IMR-90 (cell line): ENCODE measurements around the gene C16orf89. TPM values are rescaled to one million over a fixed set of nuclear protein-coding genes. Genes with fewer than 3 reads are reported as not detected.
"Not testable (repeated sequence)": the region's sequence is repeated elsewhere in the genome, so short reads cannot be mapped to it uniquely, and the experiment has no call there.

Source experiments
- ATAC-seq: fragments of 200-7000 bp; cut with Tn5 transposase; 2 replicates; pipeline ENCODE4 v1.9.1; 2020; ENCODE audit warnings: low read depth, mild to moderate bottlenecking, moderate library complexity
- BruUV-seq: library from RNA; stranded (reverse); fragments of 400-500 nt; replicated peaks from 2 replicates; lab custom pipeline; 2021; lab: Mats Ljungman, UMichigan
- CTCF ChIA-PET: fragments of 300-600 bp; formaldehyde crosslinking; extraction: SDS; loops from one replicate; lab custom pipeline; 2021; ENCODE audit warnings: antibody characterized with exemption; lab: Yijun Ruan, JAX
- POLR2A ChIA-PET: fragments of 300-600 bp; sonication (Branson Sonifier 250); formaldehyde crosslinking; loops from one replicate; lab custom pipeline; 2022; ENCODE audit warnings: antibody characterized with exemption; ENCODE audit not compliant: unreplicated experiment; lab: Charles Lee
- DNase-seq: peaks from one replicate; pipeline ENCODE4 v3.0.0; 2013
- H2AFZ ChIP-seq: replicated peaks from 2 replicates; pipeline ENCODE3; 2013; ENCODE audit warnings: low read length, mild to moderate bottlenecking; ENCODE audit not compliant: poor library complexity
- H2AK5ac ChIP-seq: 2 replicates; pipeline ENCODE4 v1.6.1; 2013; ENCODE audit warnings: low read depth, low read length, inconsistent platforms
- H2AK9ac ChIP-seq: replicated peaks from 2 replicates; pipeline ENCODE3; 2013; ENCODE audit warnings: mild to moderate bottlenecking, low read depth, low read length, moderate library complexity; ENCODE audit not compliant: poor library complexity
- H2BK120ac ChIP-seq: 2 replicates; pipeline ENCODE4 v1.6.1; 2013; ENCODE audit warnings: low read depth, low read length, inconsistent platforms
- H2BK15ac ChIP-seq: 3 replicates; pipeline ENCODE4 v1.6.1; 2013; ENCODE audit warnings: low read depth, low read length, inconsistent platforms
- H2BK20ac ChIP-seq: 2 replicates; pipeline ENCODE4 v1.6.1; 2013; ENCODE audit warnings: low read depth, mild to moderate bottlenecking, inconsistent platforms, low read length, moderate library complexity
- H2BK5ac ChIP-seq: 2 replicates; pipeline ENCODE4 v1.6.1; 2013; ENCODE audit warnings: mild to moderate bottlenecking, low read depth, low read length, inconsistent platforms; ENCODE audit not compliant: poor library complexity, severe bottlenecking
- H3K14ac ChIP-seq: replicated peaks from 2 replicates; pipeline ENCODE4 v1.6.1; 2013; ENCODE audit warnings: low read depth, low read length, inconsistent platforms
- H3K18ac ChIP-seq: 2 replicates; pipeline ENCODE4 v1.6.1; 2013; ENCODE audit warnings: low read depth, low read length, control low read depth
- H3K23ac ChIP-seq: 2 replicates; pipeline ENCODE4 v1.6.1; 2013; ENCODE audit warnings: low read depth, low read length, inconsistent platforms
- H3K27ac ChIP-seq: 2 replicates; pipeline ENCODE4 v1.5.1; 2013; ENCODE audit warnings: mild to moderate bottlenecking, control low read depth, low read length; ENCODE audit not compliant: insufficient read depth
- H3K27me3 ChIP-seq: 2 replicates; pipeline ENCODE4 v1.6.1; 2013; ENCODE audit warnings: low read length; ENCODE audit not compliant: control insufficient read depth, insufficient read depth
- H3K36me3 ChIP-seq: 2 replicates; pipeline ENCODE4 v1.6.1; 2013; ENCODE audit warnings: low read length, mixed read lengths; ENCODE audit not compliant: control insufficient read depth, insufficient read depth
- H3K4ac ChIP-seq: 2 replicates; pipeline ENCODE4 v1.6.1; 2013; ENCODE audit warnings: low read depth, low read length, inconsistent platforms
- H3K4me1 ChIP-seq: 2 replicates; pipeline ENCODE4 v1.6.1; 2013; ENCODE audit warnings: low read length, mixed read lengths; ENCODE audit not compliant: control insufficient read depth, insufficient read depth
- H3K4me2 ChIP-seq: 2 replicates; pipeline ENCODE4 v1.6.1; 2013; ENCODE audit warnings: low read depth, mild to moderate bottlenecking, control low read depth, low read length, moderate library complexity
- H3K4me3 ChIP-seq: 2 replicates; pipeline ENCODE4 v1.5.1; 2013; ENCODE audit warnings: low read depth, mild to moderate bottlenecking, control low read depth, low read length, moderate library complexity; ENCODE audit not compliant: insufficient read depth
- H3K56ac ChIP-seq: 2 replicates; pipeline ENCODE4 v1.6.1; 2013; ENCODE audit warnings: low read length, inconsistent platforms; ENCODE audit not compliant: insufficient read depth; ENCODE audit errors: extremely low read depth
- H3K79me1 ChIP-seq, 2 experiments: 2 replicates each; pipeline ENCODE4 v1.6.1; 2013; ENCODE audit warnings: low read length in 2 of 2, inconsistent platforms in 1 of 2, low read depth in 1 of 2
- H3K9ac ChIP-seq: 2 replicates; pipeline ENCODE4 v1.6.1; 2013; ENCODE audit warnings: low read depth, low read length, control low read depth
- H3K9me1 ChIP-seq: 2 replicates; pipeline ENCODE4 v1.6.1; 2013; ENCODE audit warnings: low read length, inconsistent platforms; ENCODE audit not compliant: insufficient read depth
- H3K9me3 ChIP-seq: 2 replicates; pipeline ENCODE4 v1.6.1; 2013; ENCODE audit warnings: low read length; ENCODE audit not compliant: control insufficient read depth, insufficient read depth
- H4K20me1 ChIP-seq: 2 replicates; pipeline ENCODE4 v1.6.1; 2013; ENCODE audit warnings: low read length, inconsistent platforms; ENCODE audit not compliant: insufficient read depth
- H4K5ac ChIP-seq: 2 replicates; pipeline ENCODE4 v1.6.1; 2013; ENCODE audit warnings: mild to moderate bottlenecking, low read depth, low read length, control low read depth
- H4K8ac ChIP-seq, 2 experiments: 2 replicates each; pipeline ENCODE4 v1.6.1; 2013; ENCODE audit warnings: low read depth in 2 of 2, low read length in 2 of 2, control low read depth in 1 of 2, inconsistent platforms in 1 of 2
- H4K91ac ChIP-seq: 2 replicates; pipeline ENCODE4 v1.6.1; 2013; ENCODE audit warnings: low read depth, low read length, inconsistent platforms; ENCODE audit not compliant: insufficient read depth
- WGBS, 2 experiments: methylation state at CpG; one replicate each; pipeline versions ENCODE4 v1.1.5 to v1.1.7; 2013; ENCODE audit warnings: missing lambda C conversion rate in 2 of 2; ENCODE audit not compliant: insufficient read length in 1 of 2; ENCODE audit errors: extremely low coverage in 2 of 2; 5-methylcytosine and 5-hydroxymethylcytosine counted together
- dilution Hi-C: fragments of 300-500 bp; cut with HindIII; formaldehyde crosslinking; loops from one replicate; pipeline ENCODE4 v1.14.3; 2018; ENCODE audit warnings: low sequenced_read_pairs; ENCODE audit not compliant: unreplicated experiment
- in situ Hi-C: fragments of 300-500 bp; cut with MboI; formaldehyde crosslinking; loops from 3 replicates; pipeline ENCODE4 v1.14.3; 2019; ENCODE audit warnings: low sequenced_read_pairs, inconsistent platforms, mixed read lengths
- intact Hi-C: fragments of 100-400 bp; cut with micrococcal nuclease; formaldehyde crosslinking; loops from 2 replicates; pipeline ENCODE4 v1.10.0; 2022
- polyA plus RNA-seq, 3 experiments: library from polyadenylated mRNA; depleted of rRNA; stranded (reverse); fragments of >200 nt; gene quantifications; 2 replicates each; pipeline ENCODE4 v1.2.3, GENCODE V29; 2012; ENCODE audit warnings: low replicate concordance in 1 of 3
- total RNA-seq: library from RNA; depleted of rRNA; stranded (reverse); fragments of >200 nt; gene quantifications from 2 replicates; pipeline ENCODE4 v1.2.3, GENCODE V29; 2012

The C16orf89 gene
- total and polyA plus RNA-seq, 2 of the 4 experiments (the other 2 are of a cell fraction), result 0.17 to 0.18 TPM

DNA sequence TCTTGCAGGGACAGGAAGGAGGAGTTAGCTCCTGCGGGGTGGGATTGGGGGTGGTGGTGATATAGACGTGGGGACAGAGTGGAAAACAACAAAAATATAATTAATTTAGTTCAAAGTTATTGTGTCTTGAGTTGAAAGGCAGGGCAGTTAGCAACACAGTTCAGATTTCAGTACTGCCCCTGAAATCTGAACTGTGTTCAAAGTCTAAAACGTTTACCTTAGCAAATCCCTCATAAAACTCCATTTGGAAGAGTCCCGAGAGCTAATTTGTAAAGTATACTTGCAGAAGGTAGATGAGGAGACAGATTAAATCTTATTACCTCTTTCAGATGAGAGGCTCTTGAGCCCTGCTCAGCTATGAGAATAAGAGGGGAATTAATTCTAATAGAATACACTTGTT is 33.4 kb upstream of the C16orf89 start:
- H3K79me1 ChIP-seq, POLR2A ChIA-PET, H3K36me3 ChIP-seq, H3K9ac ChIP-seq, H3K9me1 ChIP-seq, H2BK15ac ChIP-seq, dilution Hi-C loops, H3K23ac ChIP-seq, H3K4me1 ChIP-seq, H2BK20ac ChIP-seq, H2BK120ac ChIP-seq, H3K27ac ChIP-seq, ATAC-seq, H3K4me2 ChIP-seq, H4K8ac ChIP-seq, H2AK5ac ChIP-seq, DNase-seq, H4K20me1 ChIP-seq, H2AK9ac ChIP-seq, H3K9me3 ChIP-seq, H4K91ac ChIP-seq, BruUV-seq, H2BK5ac ChIP-seq, in situ Hi-C loops, H3K14ac ChIP-seq, H3K56ac ChIP-seq, H4K5ac ChIP-seq, H3K4me3 ChIP-seq, H3K27me3 ChIP-seq, H2AFZ ChIP-seq, H3K4ac ChIP-seq, H3K18ac ChIP-seq: not testable (repeated sequence)
- intact Hi-C loops, result loop anchor here (10.0 kb wide), 2 partner anchors 144 to 1546 kb away; partner anchors contain the start of gene SEC14L5
- WGBS, 2 experiments, result no CpG with 5 or more reads among the region's 4 CpGs
- CTCF ChIA-PET, result interaction anchor here (1.1 kb wide), 1 partner anchor 14 kb away, joined by 3 read pairs; no protein-coding TSS in a partner anchor
